GM18508 (cell line): ENCODE measurements around the gene TMEM134.
"Not testable (repeated sequence)": the region's sequence is repeated elsewhere in the genome, so short reads cannot be mapped to it uniquely, and the experiment has no call there.

Experiments used
- ATAC-seq: cut with Tn5 transposase; IDR thresholded peaks from one replicate; pipeline ENCODE4 v1.9.1; 2021; ENCODE audit warnings: moderate number of reproducible peaks; ENCODE audit not compliant: insufficient read depth, unreplicated experiment

The TMEM134 gene, protein sequence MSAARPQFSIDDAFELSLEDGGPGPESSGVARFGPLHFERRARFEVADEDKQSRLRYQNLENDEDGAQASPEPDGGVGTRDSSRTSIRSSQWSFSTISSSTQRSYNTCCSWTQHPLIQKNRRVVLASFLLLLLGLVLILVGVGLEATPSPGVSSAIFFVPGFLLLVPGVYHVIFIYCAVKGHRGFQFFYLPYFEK

DNA sequence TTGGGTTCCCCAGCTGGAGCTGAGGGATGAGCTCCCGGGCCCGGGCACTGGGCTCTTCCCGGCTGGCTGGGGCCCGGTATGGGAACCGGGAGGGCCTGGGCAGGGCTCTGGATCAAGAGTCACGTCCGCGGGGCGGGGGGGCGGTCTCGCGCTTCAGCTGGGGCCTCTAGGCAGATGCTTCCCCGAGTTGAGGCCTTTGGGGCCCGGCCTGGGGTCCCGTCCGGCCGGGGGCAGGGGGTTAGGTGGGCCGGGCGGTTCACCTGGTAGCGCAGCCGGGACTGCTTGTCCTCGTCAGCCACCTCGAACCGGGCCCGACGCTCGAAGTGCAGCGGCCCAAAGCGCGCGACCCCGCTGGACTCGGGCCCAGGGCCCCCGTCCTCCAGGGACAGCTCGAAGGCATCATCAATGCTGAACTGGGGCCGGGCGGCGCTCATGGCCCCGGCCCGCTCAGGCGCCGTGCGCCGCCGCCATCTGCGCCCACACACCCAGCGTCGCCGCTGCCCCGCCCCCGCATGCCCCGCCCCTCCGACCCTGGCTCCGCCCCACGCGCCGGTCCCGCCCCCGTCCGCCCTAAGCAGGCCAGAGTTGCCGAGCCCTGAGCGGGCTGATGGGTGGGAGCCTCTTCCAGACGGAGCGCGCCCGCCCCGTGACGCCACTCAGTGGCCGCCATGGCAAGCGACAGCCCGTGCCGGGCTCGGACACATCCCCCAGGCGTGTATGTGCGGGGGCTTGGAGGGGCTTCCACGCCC is at the start of gene TMEM134:
TMEM134 (minus strand) TSS at position 493 of the 749 bp plus-strand sequence; CDS start at position 434, 59 bp downstream.
- ATAC-seq, result no peak

DNA sequence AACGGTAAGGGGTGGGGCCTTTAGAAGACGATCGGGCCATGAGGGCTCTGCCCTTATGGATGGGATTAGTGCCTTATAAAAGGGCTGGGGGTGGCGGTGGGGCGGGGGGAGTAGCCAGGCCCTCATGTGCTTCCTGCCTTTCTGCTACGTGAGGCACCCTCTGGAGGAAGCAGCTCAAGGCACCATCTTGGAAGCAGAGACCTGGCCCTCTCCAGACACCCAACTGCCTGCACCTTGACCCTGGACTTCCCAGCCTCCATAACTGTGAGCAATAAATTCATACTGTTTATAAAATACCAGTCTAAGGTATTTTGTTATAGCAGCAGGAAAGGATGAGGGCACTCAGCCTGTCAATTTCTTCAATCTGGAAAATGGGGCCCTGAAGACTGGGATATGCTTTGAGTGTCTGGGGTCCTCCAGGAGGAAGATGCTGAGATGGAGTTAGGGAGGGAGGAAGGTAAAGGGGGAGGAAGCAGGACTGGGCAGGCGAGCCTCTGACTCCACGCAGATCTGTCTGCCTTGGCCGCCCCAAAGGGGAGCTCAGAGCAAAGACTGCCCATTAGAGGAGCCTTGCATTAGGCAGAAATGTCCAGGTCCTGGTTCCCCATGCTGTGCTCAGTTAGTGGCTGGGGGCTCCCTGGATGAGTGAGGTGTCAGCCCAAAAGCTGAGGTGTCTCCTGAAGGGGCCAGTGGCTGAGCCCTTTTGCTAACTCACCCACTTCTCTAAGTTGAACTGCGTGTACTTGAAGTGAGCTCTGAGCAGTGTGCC is 48.9 kb upstream of the TMEM134 start:
- ATAC-seq, result no peak

DNA sequence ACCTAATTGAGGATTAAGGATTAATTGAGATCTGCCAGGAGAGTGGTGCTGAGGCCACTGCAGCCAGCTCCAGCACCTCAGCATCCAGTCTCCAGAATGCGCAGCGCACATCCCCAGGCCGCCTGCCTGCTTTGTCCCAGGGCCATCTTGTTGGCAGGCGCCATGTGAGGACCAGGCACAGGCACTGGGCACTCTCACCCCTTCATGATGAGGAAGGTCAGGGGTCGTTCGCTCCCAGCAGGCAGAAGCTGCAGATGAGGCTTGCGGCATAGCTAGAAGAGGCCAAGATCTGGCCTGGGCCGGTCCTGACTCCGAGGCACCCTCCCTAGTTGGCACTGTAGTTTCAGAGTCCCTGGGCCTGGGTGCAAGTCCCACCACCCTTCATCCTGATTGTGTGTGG is 47.8 kb upstream of the TMEM134 start:
- no peak for ATAC-seq

DNA sequence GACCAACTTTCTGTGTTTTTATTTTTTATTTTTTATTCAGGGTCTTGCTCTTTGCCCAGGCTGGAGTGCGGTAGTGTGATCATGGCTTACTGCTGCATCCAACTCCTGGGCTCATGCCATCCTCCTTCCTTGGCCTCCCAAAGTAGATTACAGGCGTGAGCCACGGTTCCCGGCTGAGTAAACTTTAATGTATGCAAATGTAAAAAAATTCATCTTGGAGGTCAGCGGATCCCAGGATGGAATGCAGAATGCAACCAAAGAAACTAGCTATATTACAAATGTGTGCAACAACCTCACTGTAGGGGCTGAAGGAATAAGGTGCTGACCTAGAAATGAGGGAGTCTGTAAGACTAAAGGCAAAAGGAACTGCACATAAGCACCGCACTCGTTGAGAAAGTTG is 45.1 kb upstream of the TMEM134 start:
- no peak for ATAC-seq

DNA sequence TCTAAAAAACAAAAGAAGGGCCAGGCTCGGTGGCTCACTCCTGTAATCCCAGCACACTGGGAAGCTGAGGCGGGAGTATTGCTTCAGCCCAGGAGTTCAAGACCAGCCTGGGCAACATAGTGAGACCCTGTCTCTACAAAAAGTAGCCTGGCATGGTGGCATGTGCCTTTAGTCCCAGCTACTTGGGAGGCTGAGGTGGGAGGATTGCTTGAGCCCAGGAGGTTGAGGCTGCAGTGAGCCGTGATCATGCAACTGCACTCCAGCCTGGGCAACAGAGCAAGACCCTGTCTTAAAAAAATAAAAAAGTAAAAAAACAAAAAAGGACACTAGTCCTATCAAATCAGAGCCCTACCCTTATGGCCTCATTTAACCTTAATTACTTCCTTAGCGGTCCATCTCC is 42.5 kb upstream of the TMEM134 start:
- ATAC-seq, result not testable (repeated sequence)

DNA sequence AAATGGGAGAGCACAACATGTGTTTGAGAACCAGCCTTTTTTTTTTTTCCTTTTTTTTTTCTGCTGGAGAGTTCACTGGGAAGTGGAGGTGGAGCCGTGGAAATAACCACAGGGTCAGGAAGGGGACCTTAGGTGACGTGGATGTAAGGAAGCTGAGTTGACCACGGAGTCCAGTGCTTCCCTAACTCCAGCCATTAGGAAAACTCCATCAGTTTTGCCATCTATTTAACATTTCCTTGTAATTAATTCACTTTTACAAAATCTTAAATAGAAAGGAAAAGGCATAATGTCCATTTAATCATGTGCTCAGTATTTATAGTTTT is 40.9 kb upstream of the TMEM134 start:
- no peak for ATAC-seq

DNA sequence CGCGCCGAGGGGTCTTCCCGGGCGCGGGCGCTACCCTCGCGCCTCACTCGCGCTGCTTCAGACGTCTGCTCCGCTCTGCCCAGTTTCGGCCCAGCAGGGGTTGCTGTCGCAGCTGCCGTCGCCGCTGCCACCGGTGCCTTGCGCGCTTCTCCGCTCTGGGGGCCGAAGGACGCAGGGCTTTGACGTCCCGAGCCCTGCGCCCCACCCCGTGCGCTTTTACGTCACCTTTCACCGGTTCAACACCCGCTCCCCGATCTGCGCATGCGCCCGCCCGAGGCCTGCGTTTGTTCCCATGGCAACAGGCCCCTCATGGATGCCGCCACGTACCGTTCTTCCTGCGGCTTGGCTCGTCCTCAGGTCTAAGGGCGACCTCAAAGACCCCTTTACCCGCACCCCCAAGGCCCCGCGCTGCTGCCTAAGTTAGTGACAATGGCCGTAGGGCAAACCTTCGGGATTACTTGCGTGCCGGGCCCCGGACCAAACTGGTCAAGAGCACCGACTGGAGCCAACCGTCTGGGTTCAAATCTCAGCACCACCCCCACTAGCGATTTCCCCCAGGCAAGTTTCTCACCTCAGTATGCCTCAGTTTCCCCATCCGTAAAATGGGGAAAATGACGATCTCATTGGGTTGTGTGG is 39.6 kb upstream of the TMEM134 start:
- ATAC-seq, result peak; percentile 23

DNA sequence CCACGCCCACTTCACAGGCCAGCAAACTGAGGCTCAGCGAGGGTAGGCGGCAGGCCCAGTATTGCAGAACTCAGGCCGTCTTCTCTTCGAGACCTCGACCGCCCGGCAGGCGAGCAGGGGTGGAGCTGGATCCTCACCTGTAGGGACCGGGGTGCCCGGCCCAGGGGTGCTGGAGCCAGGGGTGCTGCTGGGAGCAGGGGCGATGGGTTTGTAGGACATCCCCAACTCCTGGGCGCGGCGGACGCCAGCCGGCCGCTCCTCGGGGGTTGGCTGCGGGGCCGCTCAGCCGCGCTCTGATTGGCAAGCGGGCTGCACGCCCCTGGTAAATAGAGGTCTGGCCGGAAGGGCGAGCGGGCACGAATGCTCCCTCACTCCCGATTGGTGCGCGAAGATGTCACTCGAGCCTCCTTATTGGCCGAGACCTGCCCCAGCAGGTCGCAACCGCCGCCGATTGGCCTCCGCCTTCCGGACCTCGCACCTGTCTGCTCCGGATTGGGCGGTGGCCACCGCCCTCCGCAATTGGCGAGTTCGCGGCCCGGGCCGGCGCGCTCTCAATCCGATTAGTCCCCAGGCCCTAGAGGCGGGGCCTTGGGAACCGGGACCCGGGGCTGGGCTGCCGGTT is 38.9 kb upstream of the TMEM134 start, which contains the start of gene CDK2AP2:
CDK2AP2 (minus strand) TSS at position 299 of the 622 bp plus-strand sequence; CDS start at position 219, 80 bp downstream.
- ATAC-seq, result peak; percentile 60

DNA sequence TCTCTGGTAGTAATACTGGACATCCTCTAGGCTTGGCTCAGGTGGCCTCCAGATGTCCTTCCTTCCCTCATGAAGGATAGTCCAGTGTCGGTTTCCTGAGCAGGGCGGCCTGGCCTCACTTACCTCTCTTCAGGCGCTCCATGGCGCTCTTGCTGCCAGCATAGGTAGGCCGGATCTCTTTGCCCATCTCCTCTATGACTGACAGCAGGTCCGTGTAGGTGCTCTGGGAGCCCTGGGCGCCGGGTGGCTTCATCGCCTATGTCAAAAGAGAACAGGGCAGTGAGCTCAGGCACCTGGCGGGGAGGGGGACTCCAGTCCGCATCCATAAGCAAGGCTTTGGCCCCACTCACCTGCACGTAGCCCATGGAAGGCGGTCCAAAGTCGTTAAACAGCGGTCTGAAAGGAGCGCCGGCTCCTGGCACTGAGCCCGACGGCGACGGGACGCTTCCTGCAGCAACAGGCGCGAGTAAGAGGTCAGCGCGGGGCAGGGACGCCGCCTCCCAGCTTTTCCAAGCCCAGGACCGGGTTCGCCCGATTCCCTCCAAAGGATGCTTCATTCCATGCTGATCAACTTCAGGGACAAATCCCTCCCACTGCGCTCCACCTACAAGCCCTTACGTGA is 38.3 kb upstream of the TMEM134 start:
- ATAC-seq, result no peak

DNA sequence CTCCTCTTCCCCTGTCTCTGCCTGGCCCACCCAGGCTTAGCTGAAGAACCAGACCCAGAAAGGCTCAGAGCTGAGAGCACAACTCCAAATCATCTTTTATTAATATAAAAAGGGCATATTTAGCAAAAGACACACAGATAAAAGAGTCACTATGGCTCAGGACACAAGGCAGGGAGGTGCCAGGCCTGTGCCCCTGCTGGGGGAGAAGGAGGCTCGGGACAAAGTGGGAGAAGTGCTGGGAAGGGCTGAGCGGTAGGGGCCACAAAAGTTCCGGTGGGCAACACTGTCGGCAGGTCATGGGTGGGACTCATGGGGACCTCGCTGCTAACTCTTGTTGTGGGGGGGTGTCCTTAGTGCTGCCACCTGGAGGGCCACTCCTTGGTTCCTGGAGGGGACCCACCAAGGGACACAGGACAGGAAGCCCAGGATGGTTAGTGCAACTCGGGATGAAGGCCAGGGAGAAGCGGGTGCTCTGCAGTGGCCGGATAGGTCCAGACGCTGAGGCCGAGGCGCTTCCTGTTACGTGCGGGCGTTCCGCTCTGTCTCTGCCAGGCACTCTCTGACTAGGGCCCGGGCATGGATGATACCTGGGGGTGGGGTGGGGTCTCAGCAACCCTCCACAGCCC is 37.5 kb upstream of the TMEM134 start:
- ATAC-seq, result no peak

DNA sequence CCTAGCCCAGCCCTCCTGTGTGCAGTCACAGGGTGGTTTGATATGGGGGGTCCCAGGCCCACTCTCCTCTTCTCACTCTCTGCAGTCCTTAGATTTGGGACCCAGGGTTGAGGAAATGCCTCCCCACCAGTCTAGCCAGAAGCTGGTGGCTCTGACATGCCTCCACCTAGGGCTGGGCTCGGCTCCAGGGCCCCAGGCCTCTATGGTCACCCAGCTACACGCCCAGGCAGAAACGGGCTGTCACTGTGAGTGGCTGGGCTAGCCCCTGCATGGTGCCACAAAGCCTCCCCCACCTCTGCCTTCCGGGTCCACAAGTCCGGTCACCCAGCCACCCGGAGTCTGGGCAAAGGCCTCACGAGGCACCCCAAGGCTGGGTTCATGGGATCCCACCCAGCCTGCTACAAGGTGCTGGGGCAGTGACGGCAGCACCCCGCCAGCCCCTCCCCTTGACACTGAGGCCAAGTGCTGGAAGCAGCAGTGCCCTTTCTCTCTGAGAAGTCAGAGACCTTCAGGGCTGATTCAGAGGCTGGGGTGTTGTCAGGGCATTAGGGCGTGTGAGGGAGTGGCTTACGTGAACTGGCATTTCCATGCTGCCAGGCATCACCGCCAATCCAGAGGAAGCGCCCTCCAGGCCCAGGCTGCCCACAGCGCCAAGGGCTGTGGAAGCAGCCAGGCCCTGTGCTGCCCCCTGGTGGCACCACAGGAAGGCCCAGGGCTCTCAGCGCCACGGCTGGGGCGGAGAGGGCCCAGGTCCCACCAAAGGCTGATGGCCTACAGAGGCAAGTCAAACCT is 36.8 kb upstream of the TMEM134 start:
- ATAC-seq, result no peak

DNA sequence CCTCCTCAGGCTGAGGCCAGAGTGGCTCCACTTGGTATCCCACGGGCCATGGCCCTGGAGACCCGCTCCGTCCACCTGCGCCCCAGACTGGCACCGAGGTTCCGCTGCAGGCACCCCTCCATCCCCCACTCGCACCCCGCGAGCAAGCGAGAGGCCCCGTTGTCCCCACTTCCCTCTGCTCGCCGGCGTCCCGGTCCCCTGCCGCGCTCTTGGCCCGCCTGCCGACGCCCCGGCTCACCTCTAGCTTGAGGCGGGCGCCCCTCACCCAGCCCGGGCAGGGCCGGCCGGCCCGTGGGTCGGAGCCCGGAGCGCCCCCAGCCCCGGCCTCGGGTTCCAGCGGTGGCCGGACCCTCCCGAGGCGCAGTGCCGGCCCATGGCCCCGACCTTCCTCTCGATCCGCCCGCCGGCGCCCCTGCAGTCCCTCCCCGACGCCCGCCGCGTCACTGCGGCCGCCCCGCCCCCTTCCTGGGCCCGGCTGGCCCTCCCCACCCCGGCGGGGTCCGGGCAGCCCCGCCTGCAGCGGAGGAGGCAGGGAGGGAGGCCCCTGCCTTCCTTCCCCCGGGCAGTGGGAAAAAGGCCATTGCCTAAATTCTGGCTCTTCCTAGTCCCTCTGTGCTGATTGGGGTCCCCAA is 36.0 kb upstream of the TMEM134 start, which contains the start of gene PITPNM1:
PITPNM1 (minus strand) TSS at position 414 of the 632 bp plus-strand sequence. CDS start 1,183 bp downstream, outside the sequence.
- no peak for ATAC-seq

DNA sequence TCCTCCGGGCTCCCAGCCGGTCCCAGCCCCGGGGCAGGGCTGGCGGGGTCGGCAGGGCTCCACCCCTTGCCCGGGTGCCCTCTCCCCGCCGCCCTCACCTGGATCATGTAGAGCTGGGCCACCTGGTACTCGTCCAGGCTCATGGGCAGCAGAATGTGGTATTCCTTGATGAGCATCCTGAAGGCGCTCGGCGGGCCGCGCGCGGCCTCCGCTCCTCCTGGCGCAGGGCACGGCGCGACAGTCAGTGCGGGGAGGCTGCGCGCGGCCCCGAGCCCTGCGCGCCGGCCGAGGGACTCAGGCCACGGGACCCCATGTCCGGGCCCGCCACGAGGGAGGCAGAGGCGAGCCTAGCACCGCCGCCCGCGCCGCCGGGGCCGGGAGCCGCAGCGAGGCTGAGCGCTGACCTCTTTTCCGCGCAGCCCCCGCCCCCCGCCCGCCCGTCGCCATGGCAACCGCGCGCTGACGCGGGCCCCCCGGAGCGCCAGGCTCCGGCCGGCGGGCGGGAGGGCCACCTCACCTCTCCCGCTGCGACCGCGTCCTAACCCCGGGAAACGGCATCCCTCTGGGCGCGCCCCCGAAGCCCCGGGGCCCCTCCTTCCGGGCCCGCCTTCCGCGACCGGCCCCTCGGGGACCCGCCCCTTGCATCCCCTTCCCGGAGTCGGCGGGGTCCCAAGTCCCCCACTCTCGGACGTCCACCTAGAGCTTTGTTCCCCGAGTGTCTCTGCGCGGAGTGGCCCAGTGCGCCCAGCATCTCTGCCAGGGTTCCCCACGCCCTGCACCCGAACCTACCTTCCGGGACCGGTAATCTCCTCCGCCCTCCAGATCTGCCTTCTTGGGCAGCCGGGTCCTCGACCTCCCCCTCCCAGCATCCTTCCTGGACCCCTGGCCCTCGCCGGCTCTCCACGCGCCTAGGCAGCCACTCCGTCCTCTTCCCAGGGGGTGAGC is 35.2 kb upstream of the TMEM134 start:
- no peak for ATAC-seq

DNA sequence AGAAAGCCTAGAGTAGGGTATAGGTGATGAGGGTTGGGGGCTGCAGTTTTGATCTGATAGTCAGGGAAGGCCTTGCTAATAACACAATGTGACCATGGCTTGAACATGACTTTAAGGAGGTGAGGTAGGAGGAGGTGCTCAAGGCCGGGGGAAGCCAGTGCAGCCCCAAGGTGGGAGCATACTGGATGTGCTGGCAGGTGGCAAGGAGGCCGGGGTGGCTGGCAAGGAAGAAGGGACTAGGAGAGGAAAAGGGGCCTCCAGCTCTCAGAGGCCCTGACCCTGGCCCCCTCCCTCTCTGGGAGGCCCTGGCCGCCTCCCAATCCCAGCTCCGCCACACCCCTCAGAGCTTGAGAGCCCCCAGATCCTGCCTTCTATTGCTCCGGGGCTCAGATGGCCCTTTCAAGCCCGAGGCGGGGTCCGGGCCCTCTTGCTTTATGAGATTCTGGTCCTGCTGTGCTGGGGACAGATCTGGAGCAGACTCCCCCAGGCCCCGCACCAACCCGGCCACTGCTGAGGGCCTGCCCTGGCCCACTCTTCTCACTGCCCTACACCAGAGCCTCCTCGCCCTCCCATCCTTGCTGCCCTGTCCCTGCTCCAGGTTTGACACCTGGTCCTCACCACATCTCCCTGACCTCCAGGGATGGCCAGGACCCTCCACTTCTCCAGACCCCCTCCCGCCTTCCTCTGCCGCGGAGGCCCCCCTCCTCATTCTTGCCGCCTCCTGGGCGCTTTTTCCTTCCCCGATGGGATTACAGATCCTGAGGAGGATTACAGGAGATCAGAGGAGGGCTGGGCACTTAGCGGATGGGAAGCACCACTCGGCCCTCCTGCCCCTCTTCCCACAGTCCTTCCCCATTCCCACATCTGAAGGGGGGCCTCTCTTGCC is 34.3 kb upstream of the TMEM134 start:
- ATAC-seq, result no peak

DNA sequence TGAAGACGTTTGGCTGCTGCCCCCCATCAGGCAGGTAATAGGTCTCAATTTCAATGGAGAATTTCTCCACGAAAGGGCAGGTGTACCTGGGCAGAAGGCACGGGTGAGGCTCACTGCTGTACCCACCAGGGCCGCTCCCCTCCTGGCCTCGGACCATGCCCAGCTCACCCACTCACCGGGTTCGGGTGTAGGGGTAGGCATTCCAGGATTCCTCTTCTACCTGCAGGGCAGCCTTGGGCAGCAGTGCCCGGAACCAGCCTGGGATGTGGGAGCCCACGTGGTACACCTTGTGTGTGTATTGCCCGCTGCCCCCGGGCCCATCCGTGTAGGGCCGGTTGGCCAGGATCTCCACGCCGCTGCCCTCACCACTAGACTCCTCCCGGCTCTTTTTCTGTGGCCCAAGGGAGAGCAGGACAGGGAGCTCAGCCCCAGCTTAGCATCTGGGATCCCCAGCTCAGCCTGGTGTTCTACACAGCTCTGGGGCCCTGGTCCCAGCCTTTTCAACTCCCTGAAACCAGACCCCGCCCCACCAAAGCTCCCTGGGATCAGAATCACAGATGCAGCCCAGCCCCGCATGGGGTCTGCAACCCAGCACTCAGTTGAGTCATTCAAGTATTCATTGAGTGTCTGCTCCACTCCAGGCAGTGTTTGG is 33.4 kb upstream of the TMEM134 start:
- ATAC-seq, result no peak

DNA sequence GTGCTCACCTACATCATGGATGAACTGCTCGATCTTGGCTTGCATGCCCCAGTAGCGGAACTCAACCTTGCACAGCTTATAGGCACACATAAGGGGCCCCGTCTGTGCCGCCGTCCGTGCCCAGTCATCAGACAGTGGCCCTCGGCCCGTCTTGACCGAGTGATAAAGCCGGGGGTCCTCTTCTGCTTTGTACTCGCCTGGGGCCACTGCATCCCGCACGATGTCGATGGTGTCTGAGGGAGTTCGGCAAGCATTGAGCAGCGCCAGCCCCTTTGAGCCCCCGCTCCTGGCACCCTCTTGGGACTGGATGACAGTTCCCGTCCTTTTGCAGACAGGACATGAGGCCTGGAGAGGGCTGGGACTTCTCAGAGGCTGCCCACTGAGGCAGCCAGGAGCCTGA is 32.8 kb upstream of the TMEM134 start:
- ATAC-seq, result no peak
